DOHH2 (cell line): ENCODE results near the gene OTC.

Source experiments
- CTCF ChIP-seq: fragments of 200-600 bp; sonication (generic); IDR thresholded peaks from one replicate; pipeline ENCODE4 v1.5.1; 2014; ENCODE audit warnings: antibody characterized with exemption, mild to moderate bottlenecking, low read depth, low read length; ENCODE audit not compliant: poor library complexity, severe bottlenecking
- EZH2phosphoT487 ChIP-seq: fragments of 200-600 bp; sonication (generic); IDR thresholded peaks from 2 replicates; pipeline ENCODE4 v1.6.1; 2017; ENCODE audit warnings: borderline replicate concordance, mild to moderate bottlenecking, antibody characterized with exemption, low read length, moderate library complexity, mixed read lengths

- TF ChIP-seq CTCF (no peak), EZH2phosphoT487 (no peak)
Observed at GRCh38 chrX:38335382-38335781, 17.0 kb upstream of the OTC start.
